Measurements from ENCODE around the gene FUT8.

Gene FUT8

GRCh38 chr14:65560340-65561027 lies 148.0 kb downstream of the FUT8 start:
- no peak for DNase-seq

GRCh38 chr14:65564370-65564769 lies 151.8 kb downstream of the FUT8 start:
- DNase-seq: no peak

GRCh38 chr14:65565948-65566347 lies 153.4 kb downstream of the FUT8 start:
- no peak for DNase-seq

- no peak for DNase-seq
Observed at GRCh38 chr14:65566820-65567522, 154.4 kb downstream of the FUT8 start.

- DNase-seq: no peak
Observed at GRCh38 chr14:65574611-65575010, 162.1 kb downstream of the FUT8 start.

GRCh38 chr14:65575389-65575788 lies 162.9 kb downstream of the FUT8 start:
- DNase-seq: no peak

- DNase-seq: no peak
Observed at GRCh38 chr14:65580973-65581372, 168.4 kb downstream of the FUT8 start.

- DNase-seq: no peak
Observed at GRCh38 chr14:65581378-65581777, 168.8 kb downstream of the FUT8 start.

- DNase-seq: no peak
Observed at GRCh38 chr14:65581799-65582198, 169.3 kb downstream of the FUT8 start.

GRCh38 chr14:65585216-65585615 lies 172.7 kb downstream of the FUT8 start:
- DNase-seq: no peak

GRCh38 chr14:65588426-65589140 lies 176.1 kb downstream of the FUT8 start:
- DNase-seq: no peak

GRCh38 chr14:65594153-65594881 lies 181.8 kb downstream of the FUT8 start:
- DNase-seq: no peak

GRCh38 chr14:65594882-65595237 lies 182.3 kb downstream of the FUT8 start:
- no peak for DNase-seq

- no peak for DNase-seq
Observed at GRCh38 chr14:65599375-65599774, 186.8 kb downstream of the FUT8 start.

GRCh38 chr14:65600742-65601141 lies 188.2 kb downstream of the FUT8 start:
- no peak for DNase-seq

- no peak for DNase-seq
Observed at GRCh38 chr14:65604535-65604934, 192.0 kb downstream of the FUT8 start.

- DNase-seq: no peak
Observed at GRCh38 chr14:65604936-65605335, 192.4 kb downstream of the FUT8 start.

- DNase-seq: no peak
Observed at GRCh38 chr14:65606460-65606859, 193.9 kb downstream of the FUT8 start.

- no peak for DNase-seq
Observed at GRCh38 chr14:65613131-65613650, 200.7 kb downstream of the FUT8 start.

- DNase-seq: no peak
Observed at GRCh38 chr14:65618996-65619395, 206.5 kb downstream of the FUT8 start.

- no peak for DNase-seq
Observed at GRCh38 chr14:65620195-65620594, 207.7 kb downstream of the FUT8 start.

- no peak for DNase-seq
Observed at GRCh38 chr14:65622703-65623102, 210.2 kb downstream of the FUT8 start.

- no peak for DNase-seq
Observed at GRCh38 chr14:65623759-65624158, 211.2 kb downstream of the FUT8 start.
